HG02588 (cell line): ENCODE results near the gene DNAAF1.
"Not testable (repeated sequence)": the region's sequence is repeated elsewhere in the genome, so short reads cannot be mapped to it uniquely, and the experiment has no call there.

Experiments used
- ATAC-seq: cut with Tn5 transposase; IDR thresholded peaks from one replicate; pipeline ENCODE4 v1.9.1; 2021; ENCODE audit warnings: mild to moderate bottlenecking, moderate library complexity; ENCODE audit not compliant: unreplicated experiment

Gene DNAAF1

GRCh38 chr16:84205123-84205522 lies 60.0 kb downstream of the DNAAF1 start:
- not testable (repeated sequence) for ATAC-seq

GRCh38 chr16:84205976-84206691 lies 61.0 kb downstream of the DNAAF1 start:
- no peak for ATAC-seq

GRCh38 chr16:84207251-84207650 lies 62.1 kb downstream of the DNAAF1 start:
- no peak for ATAC-seq

GRCh38 chr16:84207879-84208278 lies 62.8 kb downstream of the DNAAF1 start:
- ATAC-seq, result no peak

GRCh38 chr16:84209989-84210388 lies 64.9 kb downstream of the DNAAF1 start:
- ATAC-seq, result no peak

GRCh38 chr16:84212154-84212553 lies 67.0 kb downstream of the DNAAF1 start:
- no peak for ATAC-seq

- no peak for ATAC-seq
These were observed 67.5 kb downstream of the DNAAF1 start for GRCh38 chr16:84212631-84213030.

GRCh38 chr16:84214451-84215066 lies 69.5 kb downstream of the DNAAF1 start:
- no peak for ATAC-seq

GRCh38 chr16:84215531-84215930 lies 70.4 kb downstream of the DNAAF1 start:
- ATAC-seq, result no peak

- not testable (repeated sequence) for ATAC-seq
These were observed 71.0 kb downstream of the DNAAF1 start for GRCh38 chr16:84216144-84216543.

GRCh38 chr16:84218176-84218823 lies 73.2 kb downstream of the DNAAF1 start:
- ATAC-seq, result no peak

GRCh38 chr16:84218956-84219355 lies 73.8 kb downstream of the DNAAF1 start:
- ATAC-seq, result no peak

- no peak for ATAC-seq
These were observed 75.7 kb downstream of the DNAAF1 start for GRCh38 chr16:84220851-84221250.

- ATAC-seq, result no peak
These were observed 78.3 kb downstream of the DNAAF1 start for GRCh38 chr16:84223456-84223855.

GRCh38 chr16:84224554-84224953 lies 79.4 kb downstream of the DNAAF1 start:
- ATAC-seq, result no peak

- no peak for ATAC-seq
These were observed 80.0 kb downstream of the DNAAF1 start for GRCh38 chr16:84225126-84225525.

GRCh38 chr16:84225571-84225970 lies 80.5 kb downstream of the DNAAF1 start:
- no peak for ATAC-seq

GRCh38 chr16:84226026-84226425 lies 80.9 kb downstream of the DNAAF1 start:
- no peak for ATAC-seq
